H1 (cell line): Measurements from ENCODE around the gene CAPN2. TPM values are rescaled to one million over a fixed set of nuclear protein-coding genes. Genes with fewer than 3 reads are reported as not detected.

Source experiments
- BRCA1 ChIP-seq: IDR thresholded peaks from 2 replicates; pipeline ENCODE4 v1.6.1; 2012; ENCODE audit warnings: low read depth, low read length, improper control_type of control experiment
- CHD1 ChIP-seq: IDR thresholded peaks from 2 replicates; pipeline ENCODE4 v1.6.1; 2012; ENCODE audit warnings: low read depth, low read length, improper control_type of control experiment
- GTF2F1 ChIP-seq: IDR thresholded peaks from 2 replicates; pipeline ENCODE4 v1.6.1; 2012; ENCODE audit warnings: low read depth, low read length, improper control_type of control experiment, borderline replicate concordance
- NANOG ChIP-seq: IDR thresholded peaks from 2 replicates; pipeline ENCODE4 v1.6.1; 2011; ENCODE audit warnings: low read length, low read depth, mild to moderate bottlenecking, inconsistent platforms; ENCODE audit not compliant: insufficient read depth, poor library complexity, severe bottlenecking
- TAF7 ChIP-seq: optimal IDR thresholded peaks from 2 replicates; pipeline ENCODE3; 2011; ENCODE audit warnings: low read depth, mild to moderate bottlenecking, inconsistent platforms, low read length, moderate library complexity, borderline replicate concordance
- polyA plus RNA-seq, 7 experiments: library from polyadenylated mRNA; depleted of rRNA in 3 of 7; stranded (reverse) in 5 of 7; unstranded in 2 of 7; fragments of >200 nt in 5 of 7; fragments of 200-250 nt in 2 of 7; gene quantifications; 1 replicate in 5 of 7; 2 replicates in 1 of 7; 4 replicates in 1 of 7; pipeline versions ENCODE4 v1.2.1 to v1.2.3, GENCODE V29; 2011 to 2013; ENCODE audit warnings: missing spikeins in 2 of 7, mixed read lengths in 2 of 7
- total RNA-seq: library from RNA; stranded (reverse); fragmentation: NEBNext Ultra II Directional; extraction: Animal tissue kit (Norgen Biotek cat#: 25700); gene quantifications from 2 replicates; pipeline ENCODE4 v1.2.1, GENCODE V29; 2021

The CAPN2 gene
- total and polyA plus RNA-seq, 2 of the 8 experiments (the other 6 are each of a cell fraction or from before 2014, with no cell fraction given) = 9.2 to 10.3 TPM

GRCh38 chr1:223745731-223746130 lies 33.4 kb downstream of the CAPN2 start (continued):
- TF ChIP-seq GTF2F1 = no peak
- no peak for TF ChIP-seq BRCA1
- no peak for TF ChIP-seq NANOG
- TF ChIP-seq CHD1 = no peak
- no peak for TF ChIP-seq TAF7
